ENCODE measurements around the gene NDUFA8.

DNA sequence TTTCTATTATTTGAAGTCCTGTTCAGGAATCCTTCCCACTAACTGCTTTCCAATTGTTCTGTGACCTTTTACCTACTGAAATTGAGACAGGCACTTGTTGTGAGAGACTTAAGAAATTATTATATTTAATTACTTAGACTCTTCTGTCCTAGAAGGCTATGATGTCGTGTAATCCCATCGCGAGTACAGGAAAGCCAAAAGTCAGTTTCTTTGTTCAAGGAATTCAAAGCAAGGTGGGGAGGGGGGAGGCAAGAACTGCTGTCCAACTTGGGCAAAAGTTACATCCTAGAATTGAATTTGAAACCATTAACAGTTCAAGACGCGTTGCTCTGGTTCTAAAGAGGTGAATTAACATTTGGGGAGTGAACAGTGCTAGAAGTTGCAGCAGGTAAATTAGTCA, 17.9 kb downstream of the NDUFA8 start:
- TF ChIP-seq, protein P1, sequence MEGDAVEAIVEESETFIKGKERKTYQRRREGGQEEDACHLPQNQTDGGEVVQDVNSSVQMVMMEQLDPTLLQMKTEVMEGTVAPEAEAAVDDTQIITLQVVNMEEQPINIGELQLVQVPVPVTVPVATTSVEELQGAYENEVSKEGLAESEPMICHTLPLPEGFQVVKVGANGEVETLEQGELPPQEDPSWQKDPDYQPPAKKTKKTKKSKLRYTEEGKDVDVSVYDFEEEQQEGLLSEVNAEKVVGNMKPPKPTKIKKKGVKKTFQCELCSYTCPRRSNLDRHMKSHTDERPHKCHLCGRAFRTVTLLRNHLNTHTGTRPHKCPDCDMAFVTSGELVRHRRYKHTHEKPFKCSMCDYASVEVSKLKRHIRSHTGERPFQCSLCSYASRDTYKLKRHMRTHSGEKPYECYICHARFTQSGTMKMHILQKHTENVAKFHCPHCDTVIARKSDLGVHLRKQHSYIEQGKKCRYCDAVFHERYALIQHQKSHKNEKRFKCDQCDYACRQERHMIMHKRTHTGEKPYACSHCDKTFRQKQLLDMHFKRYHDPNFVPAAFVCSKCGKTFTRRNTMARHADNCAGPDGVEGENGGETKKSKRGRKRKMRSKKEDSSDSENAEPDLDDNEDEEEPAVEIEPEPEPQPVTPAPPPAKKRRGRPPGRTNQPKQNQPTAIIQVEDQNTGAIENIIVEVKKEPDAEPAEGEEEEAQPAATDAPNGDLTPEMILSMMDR (IDR thresholded peaks at IDR 0.05): no peak
- TF ChIP-seq, protein P2, sequence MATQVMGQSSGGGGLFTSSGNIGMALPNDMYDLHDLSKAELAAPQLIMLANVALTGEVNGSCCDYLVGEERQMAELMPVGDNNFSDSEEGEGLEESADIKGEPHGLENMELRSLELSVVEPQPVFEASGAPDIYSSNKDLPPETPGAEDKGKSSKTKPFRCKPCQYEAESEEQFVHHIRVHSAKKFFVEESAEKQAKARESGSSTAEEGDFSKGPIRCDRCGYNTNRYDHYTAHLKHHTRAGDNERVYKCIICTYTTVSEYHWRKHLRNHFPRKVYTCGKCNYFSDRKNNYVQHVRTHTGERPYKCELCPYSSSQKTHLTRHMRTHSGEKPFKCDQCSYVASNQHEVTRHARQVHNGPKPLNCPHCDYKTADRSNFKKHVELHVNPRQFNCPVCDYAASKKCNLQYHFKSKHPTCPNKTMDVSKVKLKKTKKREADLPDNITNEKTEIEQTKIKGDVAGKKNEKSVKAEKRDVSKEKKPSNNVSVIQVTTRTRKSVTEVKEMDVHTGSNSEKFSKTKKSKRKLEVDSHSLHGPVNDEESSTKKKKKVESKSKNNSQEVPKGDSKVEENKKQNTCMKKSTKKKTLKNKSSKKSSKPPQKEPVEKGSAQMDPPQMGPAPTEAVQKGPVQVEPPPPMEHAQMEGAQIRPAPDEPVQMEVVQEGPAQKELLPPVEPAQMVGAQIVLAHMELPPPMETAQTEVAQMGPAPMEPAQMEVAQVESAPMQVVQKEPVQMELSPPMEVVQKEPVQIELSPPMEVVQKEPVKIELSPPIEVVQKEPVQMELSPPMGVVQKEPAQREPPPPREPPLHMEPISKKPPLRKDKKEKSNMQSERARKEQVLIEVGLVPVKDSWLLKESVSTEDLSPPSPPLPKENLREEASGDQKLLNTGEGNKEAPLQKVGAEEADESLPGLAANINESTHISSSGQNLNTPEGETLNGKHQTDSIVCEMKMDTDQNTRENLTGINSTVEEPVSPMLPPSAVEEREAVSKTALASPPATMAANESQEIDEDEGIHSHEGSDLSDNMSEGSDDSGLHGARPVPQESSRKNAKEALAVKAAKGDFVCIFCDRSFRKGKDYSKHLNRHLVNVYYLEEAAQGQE (IDR thresholded peaks at IDR 0.05; ENCODE audit: insufficient read depth in 1 of 2, low read depth in 2 of 2, low read length in 1 of 2): no peak
- no peak for TF ChIP-seq POLR2AphosphoS5 (IDR thresholded peaks at IDR 0.05; ENCODE audit: low read depth, low read length)

Measured in Panc1 (cell line).